Fibroblast of skin of right quadriceps (primary cell): ENCODE data around the gene PDE4D.
A peak's percentile ranks its signal among the peaks of the same experiment; 100 is the strongest.
"Not testable (repeated sequence)": the region's sequence is repeated elsewhere in the genome, so short reads cannot be mapped to it uniquely, and the experiment has no call there.

ENCODE experiments used
- DNase-seq: peaks from one replicate; pipeline ENCODE4 v3.0.0-alpha.2; 2013

PDE4D gene

GRCh38 chr5:59694411-59694810, 199.1 kb downstream of the PDE4D start:
- DNase-seq = no peak

GRCh38 chr5:59693492-59694309, 199.8 kb downstream of the PDE4D start:
- no peak for DNase-seq

GRCh38 chr5:59685793-59686192, 207.7 kb downstream of the PDE4D start:
- DNase-seq = no peak

GRCh38 chr5:59685191-59685530, 208.4 kb downstream of the PDE4D start:
- peak; percentile 46 for DNase-seq

GRCh38 chr5:59684388-59685190, 208.9 kb downstream of the PDE4D start:
- DNase-seq = no peak

- DNase-seq = no peak
Measured at GRCh38 chr5:59683311-59683710, 210.2 kb downstream of the PDE4D start.

GRCh38 chr5:59682542-59682941, 211.0 kb downstream of the PDE4D start:
- DNase-seq = no peak

GRCh38 chr5:59678943-59679342, 214.6 kb downstream of the PDE4D start:
- DNase-seq = no peak

- no peak for DNase-seq
Measured at GRCh38 chr5:59674763-59675162, 218.8 kb downstream of the PDE4D start.

GRCh38 chr5:59673438-59674058, 220.0 kb downstream of the PDE4D start:
- DNase-seq = peak; percentile 60

- no peak for DNase-seq
Measured at GRCh38 chr5:59666440-59667068, 227.0 kb downstream of the PDE4D start.

GRCh38 chr5:59665832-59666203, 227.7 kb downstream of the PDE4D start:
- DNase-seq = not testable (repeated sequence)

- no peak for DNase-seq
Measured at GRCh38 chr5:59665086-59665831, 228.3 kb downstream of the PDE4D start.

GRCh38 chr5:59661954-59662615, 231.4 kb downstream of the PDE4D start:
- DNase-seq = peak; percentile 29

GRCh38 chr5:59661311-59661710, 232.2 kb downstream of the PDE4D start:
- no peak for DNase-seq

GRCh38 chr5:59660737-59661136, 232.8 kb downstream of the PDE4D start:
- peak; percentile 31 for DNase-seq

- peak; percentile 8 for DNase-seq
Measured at GRCh38 chr5:59656351-59657254, 236.9 kb downstream of the PDE4D start.

GRCh38 chr5:59655693-59656309, 237.7 kb downstream of the PDE4D start:
- DNase-seq = no peak

GRCh38 chr5:59654691-59655090, 238.8 kb downstream of the PDE4D start:
- no peak for DNase-seq

- no peak for DNase-seq
Measured at GRCh38 chr5:59652449-59652848, 241.1 kb downstream of the PDE4D start.
